ENCODE data around the gene PPP1R10. TPM values are rescaled to one million over a fixed set of nuclear protein-coding genes. Genes with fewer than 3 reads are reported as not detected.

Gene PPP1R10
- polyA plus RNA-seq, 1 donor from 2014 or later: 28.0 TPM

- no peaks in the 10 kb centered on the region for H3K9me3 Mint-ChIP-seq
- H3K27ac Mint-ChIP-seq: peak overlapping the region in 2 of 3 donors; percentile 20 to 71
- H3K4me1 Mint-ChIP-seq: peaks cover 16 to 33% (median 30%) of the 10 kb centered on the region in 3 donors
- H3K36me3 Mint-ChIP-seq: no peaks in the 10 kb centered on the region
- H3K27me3 Mint-ChIP-seq: peaks cover 3% of the 10 kb centered on the region
- H3K4me3 Mint-ChIP-seq: peak overlapping the region in 2 of 4 donors; percentile 39 to 60
Measured at GRCh38 chr6:30568245-30568644, 48.8 kb downstream of the PPP1R10 start.

GRCh38 chr6:30565772-30566171 lies 51.3 kb downstream of the PPP1R10 start:
- Mint-ChIP-seq H3K27me3 (peaks cover 1% of the 10 kb centered on the region), H3K4me1 (peaks cover 3 to 22% (median 15%) of the 10 kb centered on the region in 3 donors), H3K9me3 (no peaks in the 10 kb centered on the region), H3K4me3 (peak overlapping the region in 1 of 4 donors; percentile 53), H3K36me3 (no peaks in the 10 kb centered on the region), H3K27ac (peak overlapping the region in 2 of 3 donors; percentile 34 to 51)

- Mint-ChIP-seq H3K4me3 (no peak overlapping the region), H3K27me3 (no peaks in the 10 kb centered on the region), H3K27ac (peak overlapping the region in 2 of 3 donors; percentile 23 to 72), H3K36me3 (no peaks in the 10 kb centered on the region), H3K9me3 (no peaks in the 10 kb centered on the region), H3K4me1 (peaks cover 4 to 17% (median 6%) of the 10 kb centered on the region in 3 donors)
Measured at GRCh38 chr6:30564114-30564513, 52.9 kb downstream of the PPP1R10 start.

DNA sequence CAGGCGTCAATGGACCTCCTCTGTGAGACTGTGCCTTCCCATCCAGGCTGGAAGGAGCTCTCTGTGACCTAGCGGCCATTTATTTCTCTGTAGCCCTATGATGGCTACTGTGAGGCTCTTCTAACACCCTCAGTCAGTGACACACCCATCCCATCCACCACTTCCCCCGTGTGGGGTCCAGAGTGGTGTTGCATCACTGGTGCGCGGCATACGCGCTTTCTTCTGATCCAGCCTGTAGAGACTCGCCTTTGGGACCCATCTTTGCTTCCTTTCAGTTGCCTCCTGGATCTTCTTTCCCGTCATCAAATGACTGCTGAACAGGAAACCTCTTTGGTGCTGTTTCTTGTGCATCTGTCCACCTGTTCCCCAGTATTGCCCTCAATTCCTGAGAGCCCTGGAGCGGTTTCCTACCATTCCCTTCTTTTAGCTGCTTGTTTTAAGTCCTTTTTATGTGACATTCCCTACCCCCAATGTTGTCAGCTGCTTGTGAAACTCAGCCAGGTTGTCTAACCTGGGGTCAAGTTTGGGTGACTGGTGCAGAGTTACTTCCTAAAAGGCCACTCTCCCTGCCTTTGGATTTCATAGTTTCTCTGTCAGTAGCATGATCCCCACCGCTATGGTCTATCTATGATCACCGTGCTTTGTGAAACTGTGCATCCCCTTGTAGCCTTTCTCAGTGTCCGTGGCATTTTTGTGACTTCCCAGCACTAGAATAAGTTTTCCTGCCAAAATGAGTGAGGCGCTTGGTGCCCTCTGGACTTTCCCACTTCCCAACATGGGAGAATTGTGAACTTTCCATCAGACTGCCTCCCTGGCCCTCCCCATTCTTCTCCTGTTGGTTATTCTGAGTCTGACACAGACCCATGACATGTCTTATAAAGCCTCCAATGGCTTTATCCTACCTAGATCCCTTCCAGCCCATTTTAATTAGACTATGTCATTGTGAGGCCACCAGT lies 54.3 kb downstream of the PPP1R10 start:
- H3K4me1 Mint-ChIP-seq: peaks cover 9 to 19% (median 13%) of the 10 kb centered on the region in 3 donors
- H3K9me3 Mint-ChIP-seq: no peaks in the 10 kb centered on the region
- H3K36me3 Mint-ChIP-seq: no peaks in the 10 kb centered on the region
- peak overlapping the region in 2 of 3 donors; percentile 53 to 72 for H3K27ac Mint-ChIP-seq
- H3K27me3 Mint-ChIP-seq: no peaks in the 10 kb centered on the region
- H3K4me3 Mint-ChIP-seq: peak overlapping the region in 1 of 4 donors; percentile 68

- Mint-ChIP-seq H3K27ac (no peak overlapping the region), H3K9me3 (no peaks in the 10 kb centered on the region)
Measured at GRCh38 chr6:30560930-30561329, 56.1 kb downstream of the PPP1R10 start.

GRCh38 chr6:30557683-30557981 lies 59.4 kb downstream of the PPP1R10 start:
- Mint-ChIP-seq H3K4me3 (peak overlapping the region; percentile 93 to 100 (median 98)), H3K27ac (peak overlapping the region; percentile 95 to 99 (median 97)), H3K36me3 (peaks cover 2% of the 10 kb centered on the region)

More at GRCh38 chr6:30560930-30561329, 56.1 kb downstream of the PPP1R10 start:
- Mint-ChIP-seq H3K4me3 (no peak overlapping the region), H3K36me3 (peaks cover 2% of the 10 kb centered on the region), H3K4me1 (peaks cover 15 to 29% (median 20%) of the 10 kb centered on the region in 3 donors), H3K27me3 (peaks cover 2% of the 10 kb centered on the region)

DNA sequence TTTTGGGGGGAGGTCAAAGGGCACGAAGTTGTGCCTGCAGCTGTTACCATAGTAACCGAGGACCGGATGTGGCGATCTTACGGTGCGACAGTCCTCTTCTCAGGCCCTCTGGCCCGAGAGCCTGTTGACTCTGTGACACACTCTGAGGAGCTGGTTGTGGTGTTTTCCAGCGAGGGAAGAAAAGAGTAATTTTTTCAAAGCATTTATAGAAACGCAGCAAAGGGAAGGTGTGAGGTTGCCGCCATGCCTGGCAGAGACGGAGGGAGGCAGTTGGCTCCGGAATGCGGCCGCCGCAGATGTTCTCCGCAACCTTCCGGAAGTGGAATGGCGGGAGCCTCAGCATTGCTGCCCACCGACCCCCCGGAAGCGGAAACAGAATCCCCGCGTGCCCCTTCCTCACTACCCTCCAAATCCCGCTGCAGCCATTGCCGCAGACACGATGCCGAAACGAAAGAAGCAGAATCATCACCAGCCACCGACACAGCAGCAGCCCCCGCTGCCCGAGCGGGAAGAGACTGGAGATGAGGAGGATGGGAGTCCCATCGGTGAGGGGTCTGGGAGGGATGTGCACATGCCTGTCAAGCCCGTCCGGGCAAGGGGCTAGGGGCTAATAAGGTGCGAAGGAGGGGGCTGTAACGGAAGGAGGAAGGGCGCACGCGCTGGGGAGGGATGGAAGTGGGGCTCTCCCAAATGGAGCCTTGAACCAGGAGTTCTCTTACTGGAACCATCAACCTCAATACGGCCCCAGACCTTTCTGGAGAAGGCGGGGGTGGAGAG lies 59.9 kb downstream of the PPP1R10 start, which contains the start of gene PRR3:
TSS of gene PRR3 (plus strand) at position 390 of the 777 bp plus-strand sequence. CDS start at position 440, 50 bp downstream.
- peak within 1 kb of the TSS; percentile 93 to 100 (median 98) for H3K4me3 Mint-ChIP-seq
- H3K36me3 Mint-ChIP-seq: peaks cover 2% of the 10 kb centered on the region
- peaks cover 2% of the 10 kb centered on the region for H3K27me3 Mint-ChIP-seq
- H3K9me3 Mint-ChIP-seq: no peaks in the 10 kb centered on the region
- H3K4me1 Mint-ChIP-seq: peaks cover 19 to 29% (median 25%) of the 10 kb centered on the region in 3 donors
- H3K27ac Mint-ChIP-seq: peak within 1 kb of the TSS; percentile 95 to 99 (median 97)

More at GRCh38 chr6:30557683-30557981, 59.4 kb downstream of the PPP1R10 start:
- H3K27me3 Mint-ChIP-seq: peaks cover 2% of the 10 kb centered on the region
- peaks cover 24 to 29% (median 25%) of the 10 kb centered on the region in 3 donors for H3K4me1 Mint-ChIP-seq
- H3K9me3 Mint-ChIP-seq: no peaks in the 10 kb centered on the region

GRCh38 chr6:30556066-30556905 lies 60.8 kb downstream of the PPP1R10 start, which contains the start of gene GNL1:
TSS of gene GNL1 (minus strand) at chr6:30556489. CDS start at chr6:30556203, 286 bp downstream.
- Mint-ChIP-seq H3K9me3 (no peaks in the 10 kb centered on the region), H3K36me3 (peaks cover 2% of the 10 kb centered on the region), H3K4me1 (peaks cover 19 to 28% (median 28%) of the 10 kb centered on the region in 3 donors), H3K27ac (peak within 1 kb of the TSS; percentile 95 to 99 (median 97)), H3K27me3 (peaks cover 2% of the 10 kb centered on the region), H3K4me3 (peak within 1 kb of the TSS; percentile 93 to 100 (median 98))

GRCh38 chr6:30555816-30556065 lies 61.3 kb downstream of the PPP1R10 start:
- peaks cover 19 to 28% (median 27%) of the 10 kb centered on the region in 3 donors for H3K4me1 Mint-ChIP-seq
- peak overlapping the region; percentile 95 to 99 (median 97) for H3K27ac Mint-ChIP-seq
- peaks cover 2% of the 10 kb centered on the region for H3K36me3 Mint-ChIP-seq
- peak overlapping the region; percentile 93 to 100 (median 98) for H3K4me3 Mint-ChIP-seq
- peaks cover 2% of the 10 kb centered on the region for H3K27me3 Mint-ChIP-seq
- no peaks in the 10 kb centered on the region for H3K9me3 Mint-ChIP-seq

- Mint-ChIP-seq H3K27me3 (peaks cover 2% of the 10 kb centered on the region), H3K9me3 (no peaks in the 10 kb centered on the region), H3K36me3 (peaks cover 2% of the 10 kb centered on the region), H3K4me3 (peak overlapping the region; percentile 93 to 100 (median 98)), H3K27ac (peak overlapping the region; percentile 95 to 99 (median 97)), H3K4me1 (peaks cover 19 to 28% (median 27%) of the 10 kb centered on the region in 3 donors)
Measured at GRCh38 chr6:30554962-30555815, 61.9 kb downstream of the PPP1R10 start.

DNA sequence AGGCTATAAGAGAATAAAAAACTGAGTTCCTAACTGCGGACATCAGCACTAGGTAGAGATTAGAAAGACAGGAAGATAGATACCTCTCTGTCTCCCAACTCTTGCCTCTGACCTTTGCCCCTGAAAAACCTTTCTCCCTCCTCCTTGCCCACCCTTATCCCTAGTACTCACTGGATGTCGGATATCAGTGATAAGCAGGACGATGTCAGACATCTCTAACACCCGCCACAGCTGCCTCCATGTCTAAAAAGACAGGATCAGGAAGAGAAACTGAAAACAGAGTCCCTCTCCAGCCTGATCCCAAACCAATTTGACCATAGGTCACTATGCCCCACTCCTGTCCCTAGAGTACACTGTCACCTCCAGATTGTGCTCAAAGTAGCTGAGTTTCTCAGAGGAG lies 62.6 kb downstream of the PPP1R10 start:
- peaks cover 6% of the 10 kb centered on the region for H3K36me3 Mint-ChIP-seq
- H3K4me3 Mint-ChIP-seq: peak overlapping the region; percentile 79 to 99 (median 90)
- H3K27ac Mint-ChIP-seq: peak overlapping the region in 2 of 3 donors; percentile 95 to 97
- H3K4me1 Mint-ChIP-seq: peaks cover 17 to 27% (median 24%) of the 10 kb centered on the region in 3 donors
- H3K27me3 Mint-ChIP-seq: peaks cover 2% of the 10 kb centered on the region
- no peaks in the 10 kb centered on the region for H3K9me3 Mint-ChIP-seq
